DND-41 (cell line): Measurements from ENCODE around the gene RNF152.

Source experiments
- ATAC-seq: fragments of 200-7000 bp; cut with Tn5 transposase; 3 replicates; pipeline ENCODE4 v1.9.1; 2021; ENCODE audit warnings: low read depth; ENCODE audit not compliant: insufficient read depth
- DNase-seq: peaks from one replicate; pipeline ENCODE4 v3.0.0-alpha.2; 2020
- H2AFZ ChIP-seq: 2 replicates; pipeline ENCODE4 v1.6.0; 2012; ENCODE audit warnings: low read depth, low read length
- H3K27ac ChIP-seq: 2 replicates; pipeline ENCODE4 v1.5.1; 2012; ENCODE audit warnings: low read length, inconsistent platforms
- H3K27me3 ChIP-seq: fragments of 200-600 bp; sonication (generic); 2 replicates; pipeline ENCODE4 v1.6.0; 2012; ENCODE audit warnings: low read length, mild to moderate bottlenecking, inconsistent platforms; ENCODE audit not compliant: insufficient read depth, poor library complexity
- H3K36me3 ChIP-seq: 2 replicates; pipeline ENCODE4 v1.5.1; 2012; ENCODE audit warnings: low read length, inconsistent platforms; ENCODE audit not compliant: insufficient read depth
- H3K4me1 ChIP-seq: 2 replicates; pipeline ENCODE4 v1.5.1; 2012; ENCODE audit warnings: mild to moderate bottlenecking, low read length; ENCODE audit not compliant: insufficient read depth
- H3K4me2 ChIP-seq: 2 replicates; pipeline ENCODE4 v1.6.0; 2012; ENCODE audit warnings: mild to moderate bottlenecking, moderate library complexity, low read length, inconsistent platforms; ENCODE audit not compliant: insufficient read depth
- H3K4me3 ChIP-seq, 2 experiments: fragments of 200-600 bp in 1 of 2; shearing (Covaris generic) in 1 of 2; 2 replicates each; pipeline ENCODE4 v1.5.1; 2012 to 2016; ENCODE audit warnings: inconsistent platforms in 2 of 2, low read length in 2 of 2, mild to moderate bottlenecking in 2 of 2, low read depth in 1 of 2, moderate library complexity in 1 of 2
- H3K79me2 ChIP-seq: 2 replicates; pipeline ENCODE4 v1.6.0; 2012; ENCODE audit warnings: low read length, inconsistent platforms; ENCODE audit not compliant: insufficient read depth
- H3K9ac ChIP-seq: 2 replicates; pipeline ENCODE4 v1.6.0; 2012; ENCODE audit warnings: low read depth, mild to moderate bottlenecking, inconsistent platforms, low read length, moderate library complexity
- H3K9me3 ChIP-seq: 2 replicates; pipeline ENCODE4 v1.5.1; 2012; ENCODE audit warnings: low read length, moderate library complexity, mild to moderate bottlenecking, inconsistent platforms; ENCODE audit not compliant: insufficient read depth, severe bottlenecking
- H4K20me1 ChIP-seq: 2 replicates; pipeline ENCODE4 v1.6.0; 2012; ENCODE audit warnings: low read length; ENCODE audit not compliant: insufficient read depth
- CTCF ChIP-seq: IDR thresholded peaks from 2 replicates; pipeline ENCODE4 v1.5.1; 2012; ENCODE audit warnings: borderline replicate concordance, low read length, moderate library complexity, mild to moderate bottlenecking; ENCODE audit not compliant: poor library complexity, severe bottlenecking; ENCODE audit errors: extremely low read depth
- EZH2 ChIP-seq: IDR thresholded peaks from 3 replicates; pipeline ENCODE4 v1.6.1; 2012; ENCODE audit warnings: borderline replicate concordance, low read depth, mild to moderate bottlenecking, moderate library complexity, low read length, inconsistent platforms; ENCODE audit not compliant: severe bottlenecking

The RNF152 gene

GRCh38 chr18:61764381-61764780 lies 128.4 kb downstream of the RNF152 start:
- Histone ChIP-seq H3K4me1 (peaks cover 17% of the 10 kb centered on the region), H4K20me1 (no peaks in the 10 kb centered on the region), H3K4me2 (no peak overlapping the region), H3K4me3 (no peak overlapping the region), H3K9ac (no peak overlapping the region), H3K79me2 (no peaks in the 10 kb centered on the region), H3K36me3 (no peaks in the 10 kb centered on the region), H3K27me3 (no peaks in the 10 kb centered on the region), H2AFZ (no peak overlapping the region), H3K9me3 (no peaks in the 10 kb centered on the region), H3K27ac (no peak overlapping the region)
- DNase-seq (peak; percentile 15), ATAC-seq (peak; percentile 87)
- no peak for TF ChIP-seq EZH2
- TF ChIP-seq CTCF, result no peak

GRCh38 chr18:61761875-61762274 lies 130.9 kb downstream of the RNF152 start:
- Histone ChIP-seq H3K27ac (no peak overlapping the region), H3K9me3 (no peaks in the 10 kb centered on the region), H3K4me2 (no peak overlapping the region), H2AFZ (no peak overlapping the region), H3K4me1 (peaks cover 17% of the 10 kb centered on the region), H4K20me1 (no peaks in the 10 kb centered on the region), H3K9ac (no peak overlapping the region), H3K79me2 (no peaks in the 10 kb centered on the region), H3K27me3 (no peaks in the 10 kb centered on the region), H3K36me3 (no peaks in the 10 kb centered on the region), H3K4me3 (no peak overlapping the region)
- no peak for TF ChIP-seq CTCF
- no peak for TF ChIP-seq EZH2
- ATAC-seq (no peak), DNase-seq (no peak)
